Suppressor macrophage treated with lipopolysaccharide for 4 hours (primary cell): ENCODE data around the gene OLFM2.
"Not testable (repeated sequence)": the region's sequence is repeated elsewhere in the genome, so short reads cannot be mapped to it uniquely, and the experiment has no call there.

ENCODE experiments used
- DNase-seq: peaks from one replicate; pipeline ENCODE4 v3.0.0-alpha.2; 2020

Gene OLFM2

DNA sequence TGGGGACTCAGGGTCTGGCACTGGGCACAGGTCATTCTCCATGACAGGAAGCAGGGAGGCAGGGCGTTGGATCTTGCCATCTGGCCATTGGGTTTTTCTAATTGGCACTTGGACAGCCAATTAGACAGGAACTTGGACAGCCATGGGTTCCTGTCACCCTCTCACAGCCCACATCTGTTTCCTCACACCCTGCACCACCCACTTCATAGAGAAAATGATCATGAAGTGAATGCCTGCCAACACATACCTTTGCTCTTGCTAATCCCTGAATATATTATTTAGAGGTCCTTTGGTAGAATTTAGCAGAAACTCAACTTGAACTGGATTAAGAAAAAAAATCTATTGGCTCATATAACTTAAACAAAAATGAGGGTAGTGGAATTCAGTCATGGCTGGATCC is 4.9 kb upstream of the OLFM2 start:
- no peak for DNase-seq

DNA sequence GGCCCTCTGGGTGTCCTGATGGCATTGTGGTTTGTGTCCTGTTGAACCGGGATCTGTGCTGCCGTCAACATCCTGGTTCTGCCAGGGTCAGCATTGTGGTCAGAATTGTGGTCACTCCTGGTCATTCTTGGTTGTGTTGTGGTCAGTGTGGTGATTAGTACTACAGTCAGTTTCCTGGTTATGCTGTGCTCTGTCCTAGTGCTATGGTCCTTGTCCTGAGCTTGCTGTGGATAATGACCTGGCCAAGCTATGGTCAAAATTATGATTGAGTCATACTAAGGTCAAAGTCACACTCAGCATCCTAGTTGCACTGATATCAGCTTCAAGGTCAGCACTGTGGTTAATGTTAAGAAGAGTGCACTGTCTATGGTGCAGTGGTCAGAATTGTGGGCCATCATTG is 4.5 kb upstream of the OLFM2 start:
- DNase-seq, result no peak

DNA sequence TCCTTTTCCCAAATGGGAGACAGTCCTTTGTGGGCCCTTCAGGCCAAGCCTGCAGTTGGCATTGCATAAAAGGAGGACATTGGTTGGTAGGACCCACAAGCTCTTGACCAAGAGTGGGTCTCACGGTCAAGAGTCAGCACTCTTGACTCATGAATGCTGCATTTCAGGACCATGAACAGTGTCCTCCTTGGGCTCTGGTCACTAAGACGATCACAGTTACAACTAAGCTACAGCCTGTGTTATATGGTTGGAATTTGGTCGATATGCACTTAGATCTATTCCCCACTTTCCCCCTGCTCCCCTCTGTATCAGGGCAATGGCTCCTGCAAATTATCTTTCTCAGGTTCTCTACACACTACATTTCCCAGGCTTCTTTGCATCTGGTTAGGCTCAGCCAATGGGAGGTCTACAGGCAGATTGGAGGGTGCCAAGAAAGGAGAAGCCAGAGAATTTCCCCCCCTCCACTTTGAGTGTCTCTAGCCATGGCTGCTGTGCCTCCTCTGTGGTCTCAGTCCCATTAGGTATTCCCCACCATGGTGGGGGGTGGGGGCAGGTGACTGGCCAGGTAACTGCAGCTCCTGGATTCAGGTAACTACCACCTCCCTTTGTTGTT is 3.1 kb upstream of the OLFM2 start:
- DNase-seq, result no peak

DNA sequence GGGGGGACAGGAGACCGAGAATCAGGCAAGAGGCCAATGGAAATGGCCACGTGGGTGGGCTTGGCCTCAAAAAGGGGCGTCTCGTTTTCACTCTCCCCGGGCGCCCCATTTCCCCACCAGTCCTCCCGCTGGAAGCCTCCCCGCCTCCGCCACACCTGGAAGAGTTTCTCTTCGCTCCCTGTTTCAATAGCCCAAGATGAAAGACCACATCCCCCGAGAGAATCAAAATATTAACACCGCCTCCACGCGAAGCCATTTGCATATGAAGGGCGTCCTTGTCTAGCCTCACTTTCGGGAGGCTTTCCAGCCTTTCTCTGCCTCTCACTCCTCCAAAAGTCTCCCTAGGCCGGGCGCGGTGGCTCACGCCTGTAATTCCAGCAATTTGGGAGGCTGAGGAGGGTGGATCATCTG is 691 bp upstream of the OLFM2 start:
- no peak for DNase-seq

DNA sequence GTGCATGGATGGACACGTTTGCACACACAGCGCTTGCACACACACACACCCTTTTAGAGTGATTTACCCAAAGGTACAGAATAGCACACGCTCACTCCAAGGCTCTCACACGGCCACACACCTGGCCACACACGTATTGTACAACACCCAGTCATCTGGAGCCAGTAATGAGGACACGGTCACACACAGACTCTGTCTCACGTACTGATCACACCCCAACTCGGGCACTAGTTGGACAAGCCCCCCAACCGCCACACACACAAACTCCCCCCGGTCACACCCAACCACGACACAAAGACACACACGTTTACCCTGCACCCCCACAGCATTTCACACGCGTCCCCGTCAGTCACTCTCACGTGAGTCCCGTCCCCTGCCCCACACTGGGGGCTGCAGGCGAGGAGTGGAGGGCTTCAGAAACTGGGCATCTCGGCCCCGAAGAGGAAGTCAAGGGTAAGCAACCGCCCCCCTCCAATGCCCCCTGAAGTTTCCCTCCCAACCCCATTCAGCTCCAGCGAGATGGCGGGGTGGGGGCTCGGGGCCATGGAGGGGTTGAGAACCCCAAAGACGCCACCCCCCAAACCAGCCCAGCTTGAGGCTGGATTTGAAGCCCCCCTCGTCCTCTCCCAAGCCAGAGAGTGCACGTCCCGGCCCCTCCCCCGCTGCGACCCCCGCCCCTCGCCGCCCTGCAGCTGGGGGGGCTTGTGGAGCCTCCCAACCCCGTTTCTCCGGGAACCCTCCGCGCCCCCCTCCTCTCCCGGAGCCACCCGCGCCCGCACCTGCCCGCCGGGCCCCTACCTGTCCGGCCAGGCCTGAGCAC is 599 bp downstream of the OLFM2 start:
- DNase-seq, result no peak

DNA sequence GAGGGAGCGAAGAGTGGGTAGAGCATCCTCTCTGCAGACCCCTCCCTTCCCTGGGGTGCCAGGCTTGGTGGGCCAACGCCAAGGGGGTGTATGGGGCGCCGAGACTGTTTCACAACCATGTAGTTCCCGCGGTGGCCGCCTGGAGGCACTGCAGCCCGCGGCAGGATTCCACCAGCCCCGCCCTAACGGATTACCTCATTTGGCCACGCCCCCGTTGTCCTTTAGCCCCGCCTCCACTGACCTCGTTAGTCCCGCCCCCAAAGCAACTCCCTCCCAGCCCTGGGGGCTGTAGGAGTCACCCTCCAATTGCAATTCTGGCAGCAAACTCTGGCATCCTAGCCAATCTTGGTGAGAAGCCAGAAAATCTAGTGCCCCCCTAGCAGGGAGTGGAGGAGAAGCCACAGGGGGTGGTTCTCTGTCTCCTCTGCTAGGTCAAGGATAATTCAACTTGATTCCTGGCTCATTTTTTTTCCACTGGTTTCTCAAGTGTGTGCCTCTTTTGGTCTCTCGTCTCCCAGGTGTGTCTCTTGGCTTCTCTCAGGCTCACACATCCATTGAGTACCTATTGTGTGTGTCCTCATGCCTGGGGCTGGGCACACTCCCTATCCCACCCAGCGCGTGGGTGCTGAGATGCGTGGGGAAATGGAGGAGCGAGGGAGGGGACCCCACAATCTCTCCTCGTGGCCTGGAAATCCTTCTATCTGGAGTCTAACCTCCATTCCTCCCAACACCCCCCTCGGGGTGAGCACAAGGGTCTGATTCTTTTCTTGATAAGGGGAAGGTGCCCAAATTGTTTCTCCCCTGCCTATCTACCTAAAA is 2.0 kb downstream of the OLFM2 start:
- peak; percentile 80 for DNase-seq

DNA sequence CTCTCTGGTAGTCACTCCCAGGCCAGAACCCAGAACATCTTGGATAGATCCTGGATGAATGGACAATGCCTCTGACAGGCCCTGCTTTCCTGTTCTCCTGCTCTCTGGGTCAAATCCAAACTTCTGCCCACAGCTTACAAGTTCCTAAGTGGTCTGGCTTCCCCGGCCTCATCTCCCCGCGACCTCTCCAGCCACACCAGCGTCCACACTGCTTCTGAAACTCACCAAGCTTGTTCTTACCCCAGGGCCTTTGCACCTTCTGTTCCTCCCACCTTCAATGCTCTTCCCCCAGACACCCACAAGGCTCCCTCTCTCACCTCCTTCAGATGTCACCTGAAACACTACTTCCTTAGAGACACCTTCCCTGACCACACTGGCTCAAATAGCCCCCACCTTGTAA is 3.5 kb downstream of the OLFM2 start:
- DNase-seq, result no peak

DNA sequence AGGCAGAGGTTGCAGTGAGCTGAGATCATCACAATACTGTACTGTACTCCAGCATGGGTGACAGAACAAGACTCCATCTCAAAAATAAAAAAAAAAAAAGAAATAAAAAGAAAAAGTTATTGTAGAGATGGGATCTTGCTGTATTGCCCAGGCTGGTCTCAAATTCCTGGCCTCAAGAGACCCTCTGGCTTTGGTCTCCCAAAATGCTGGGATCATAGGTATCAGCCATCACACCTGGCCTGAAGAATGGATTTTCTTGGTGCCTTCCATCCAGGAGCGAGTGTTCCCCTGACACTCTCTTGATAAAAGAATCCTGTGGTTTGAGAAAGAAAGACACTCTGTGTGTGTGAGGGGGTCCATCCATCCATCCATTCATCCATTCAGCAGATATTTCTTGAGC is 4.7 kb downstream of the OLFM2 start:
- no peak for DNase-seq

DNA sequence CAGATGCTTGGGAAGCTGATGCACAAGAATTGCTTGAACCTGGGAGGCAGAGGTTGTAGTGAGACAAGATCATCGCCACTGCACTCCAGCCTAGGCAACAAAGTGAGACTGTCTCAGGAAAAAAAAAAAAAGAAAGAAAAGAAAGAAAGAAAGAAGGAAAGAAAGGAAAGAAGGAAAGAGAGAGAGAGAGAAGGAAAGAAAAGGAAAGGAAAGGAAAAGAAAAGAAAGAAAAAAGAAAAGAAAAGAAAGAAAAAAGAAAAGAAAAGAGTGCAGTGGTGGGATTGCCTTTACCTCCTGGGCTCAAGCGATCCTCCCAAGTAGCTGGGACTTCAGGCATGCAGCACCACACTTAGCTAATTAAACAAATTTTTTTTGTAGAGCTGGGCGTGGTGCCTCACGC is 12.9 kb downstream of the OLFM2 start:
- no peak for DNase-seq

DNA sequence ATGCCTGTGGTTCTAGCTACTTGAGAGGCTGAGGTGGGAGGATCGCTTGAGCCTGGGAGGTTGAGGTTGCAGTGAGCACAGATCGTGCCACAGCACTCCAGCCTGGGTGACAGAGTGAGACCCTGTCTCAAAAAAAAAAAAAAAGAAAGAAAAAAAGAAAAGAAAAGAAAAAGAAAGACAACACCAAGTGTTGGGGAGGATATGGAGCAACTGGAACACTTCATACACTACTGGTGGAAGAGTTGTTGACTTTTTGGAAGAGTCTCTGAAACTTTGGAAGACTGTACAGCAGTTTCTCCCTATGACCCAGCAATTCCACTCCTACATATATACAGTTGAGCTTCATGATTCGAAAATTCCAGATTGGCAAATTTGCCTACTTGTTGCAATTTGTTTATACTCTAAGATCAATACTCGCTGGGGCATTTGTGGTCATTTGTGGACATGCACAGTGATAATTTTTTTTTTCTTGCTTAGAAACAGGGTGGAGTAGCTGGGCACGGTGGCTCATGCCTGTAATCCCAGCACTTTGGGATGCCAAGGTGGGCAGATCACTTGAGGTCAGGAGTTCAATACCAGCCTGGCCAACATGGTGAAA is 13.4 kb downstream of the OLFM2 start:
- not testable (repeated sequence) for DNase-seq

DNA sequence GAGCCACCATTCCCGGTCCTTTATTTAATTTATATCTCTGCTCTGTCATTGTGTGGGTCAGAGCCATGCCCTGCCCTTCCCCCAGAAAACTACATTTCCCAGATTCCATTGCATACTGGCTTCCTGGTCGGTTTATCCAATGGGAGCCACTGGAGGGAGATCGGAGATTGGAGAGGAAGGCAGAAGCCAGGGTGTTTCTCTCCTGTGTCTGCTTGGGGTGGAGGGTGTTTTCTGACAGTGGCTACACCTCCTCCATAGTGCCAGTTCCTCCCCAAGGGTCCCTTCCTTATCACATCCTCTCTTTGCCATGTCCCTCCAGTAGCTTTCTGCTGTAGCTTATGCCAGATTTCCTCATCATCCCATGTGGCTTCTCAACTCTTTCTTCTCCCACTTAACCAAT is 19.0 kb downstream of the OLFM2 start:
- DNase-seq, result peak; percentile 41

DNA sequence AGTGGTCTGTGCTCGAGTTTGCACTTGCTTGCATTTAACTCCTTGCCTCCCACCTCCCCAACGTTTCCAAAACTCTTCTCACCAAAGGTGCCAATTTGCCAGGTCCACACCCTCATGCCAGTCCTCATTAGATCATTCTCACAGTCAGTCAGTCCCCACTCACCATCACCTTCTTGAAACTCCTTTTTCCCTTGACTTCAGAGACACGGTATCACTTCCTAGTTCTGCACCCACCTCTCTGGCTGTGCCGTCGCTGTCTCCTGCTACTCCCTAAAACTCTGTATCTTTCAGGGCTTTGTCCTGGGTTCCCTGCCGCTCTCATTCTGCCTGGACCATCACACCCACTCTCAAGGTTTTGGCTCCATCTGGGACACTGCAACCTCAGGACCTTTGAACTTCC is 19.6 kb downstream of the OLFM2 start:
- no peak for DNase-seq

DNA sequence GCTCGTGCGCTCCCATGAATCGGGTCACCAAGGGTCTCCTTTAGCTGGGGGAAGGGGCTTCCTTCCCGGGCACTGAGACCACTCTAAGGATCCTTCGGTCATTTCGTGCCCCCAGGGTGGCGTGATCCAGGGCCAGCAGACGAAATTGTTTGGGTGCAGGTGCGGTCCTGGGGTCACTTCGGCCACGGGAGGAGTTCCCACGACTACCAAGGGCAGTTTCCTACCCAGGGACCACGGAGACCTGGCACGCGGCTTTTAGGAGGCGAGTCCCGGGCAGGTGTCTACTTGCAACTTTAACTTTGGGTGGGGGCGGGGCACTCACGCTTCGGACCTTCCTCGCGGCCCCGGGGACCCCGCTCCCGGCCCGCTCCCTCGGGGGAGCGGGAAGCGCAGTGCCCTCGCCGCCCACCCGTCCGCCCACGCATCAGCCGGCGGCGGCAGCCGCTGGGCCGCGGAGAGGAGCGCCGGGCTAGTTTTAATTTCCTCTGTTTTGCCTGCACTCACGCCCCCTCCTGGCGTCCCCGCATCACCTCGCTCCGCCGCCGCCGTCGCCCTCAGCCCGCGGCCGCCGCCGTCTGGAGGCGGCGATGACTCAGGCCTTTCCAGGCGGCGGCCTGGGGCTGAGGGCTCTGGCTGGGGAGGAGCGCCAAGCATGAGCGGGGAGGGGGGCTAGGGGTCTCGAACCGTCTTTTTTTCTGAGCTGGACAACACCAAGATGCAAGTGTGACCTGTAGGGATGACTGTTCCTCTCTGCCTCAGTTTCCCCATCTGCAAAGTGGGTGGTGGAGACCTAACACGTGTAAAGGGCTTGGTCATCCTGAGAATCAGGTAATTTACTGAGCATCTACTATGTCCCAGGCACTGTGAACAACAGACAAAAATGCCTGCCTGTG is 21.8 kb downstream of the OLFM2 start:
- peak; percentile 84 for DNase-seq

DNA sequence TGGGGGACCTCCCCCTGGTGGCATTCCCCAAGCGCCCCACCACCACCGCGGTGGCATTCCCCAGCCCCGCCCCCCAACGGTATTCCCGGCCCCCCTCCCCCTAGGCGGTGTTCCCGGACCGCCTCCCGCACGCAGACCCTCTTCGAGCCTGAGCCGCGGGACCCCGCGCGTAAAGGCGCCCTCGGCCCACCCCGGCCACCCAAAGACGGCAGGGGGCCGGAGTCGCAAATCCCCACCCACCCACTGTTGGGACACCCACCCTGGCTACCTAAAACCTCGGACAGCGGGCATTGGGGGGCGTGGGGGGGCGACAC is 22.4 kb downstream of the OLFM2 start:
- DNase-seq, result no peak

DNA sequence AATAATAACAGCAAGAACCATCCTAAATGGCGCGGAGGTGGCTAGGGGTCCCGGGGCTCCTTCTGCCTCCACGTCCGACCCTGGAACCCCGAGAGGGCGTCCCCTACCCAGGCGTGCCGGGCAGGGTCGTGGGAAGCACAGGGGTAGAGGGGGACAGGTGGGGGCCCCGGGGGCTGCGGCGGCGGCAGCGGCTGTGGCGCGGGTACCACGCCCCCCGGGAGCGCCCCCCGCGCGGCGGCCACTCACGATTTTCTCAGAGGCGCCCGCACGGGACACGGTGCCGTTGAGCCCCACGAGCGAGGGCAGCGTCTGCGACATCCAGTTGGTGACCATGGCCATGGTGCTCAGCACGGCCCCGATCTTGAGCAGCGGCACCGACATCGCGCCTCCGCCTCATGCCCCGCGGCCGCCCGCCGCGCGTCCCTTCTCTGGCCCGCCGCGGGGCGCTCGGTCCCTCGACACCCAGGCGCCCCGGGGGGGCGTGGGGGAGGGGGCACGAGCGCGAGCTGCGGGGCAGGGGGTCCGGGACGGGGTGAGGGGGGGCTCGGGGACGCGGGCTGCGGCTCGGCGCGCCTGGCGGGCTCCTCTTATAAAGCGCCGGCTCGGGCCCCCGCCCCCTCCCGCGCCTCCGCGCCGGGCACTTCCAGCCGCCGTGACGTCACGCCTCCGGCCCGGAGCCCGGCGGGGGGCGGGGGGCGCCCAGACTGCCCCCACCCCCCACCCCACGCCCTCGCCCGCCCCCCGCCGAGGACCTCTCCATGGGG is 22.9 kb downstream of the OLFM2 start:
- DNase-seq, result no peak

DNA sequence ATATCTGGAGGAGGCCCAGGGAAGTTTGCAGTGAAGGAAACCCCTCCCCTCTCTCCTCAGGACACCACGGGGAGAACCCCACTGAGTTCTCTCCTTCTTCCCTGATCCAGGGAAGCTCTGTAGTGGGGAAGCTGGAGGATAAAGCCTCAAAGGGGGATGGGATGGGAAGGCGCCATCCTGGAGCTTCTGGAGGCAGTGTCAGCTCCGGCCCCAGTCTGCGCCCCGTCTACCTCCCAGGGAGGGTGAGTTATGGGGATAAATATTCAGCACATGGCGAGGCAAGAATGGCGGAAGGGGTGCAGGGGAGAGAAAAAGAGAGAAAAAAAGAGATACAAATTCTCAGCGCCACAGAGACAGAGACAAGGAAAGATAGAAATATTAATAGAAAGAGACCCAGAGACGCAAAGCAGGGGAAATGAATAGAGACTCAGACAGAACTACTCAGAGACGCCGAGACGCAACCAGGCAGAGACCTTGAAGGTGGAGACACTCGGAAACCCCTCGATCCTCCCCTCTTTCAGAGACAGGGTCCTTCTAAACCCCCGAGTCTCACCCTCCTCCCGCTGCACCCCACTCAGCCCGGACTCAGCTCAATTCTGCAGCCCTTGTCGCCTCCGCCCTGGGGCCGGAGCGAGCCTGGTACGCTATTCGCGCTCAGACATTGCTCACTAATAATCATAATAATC is 23.6 kb downstream of the OLFM2 start:
- DNase-seq, result no peak

DNA sequence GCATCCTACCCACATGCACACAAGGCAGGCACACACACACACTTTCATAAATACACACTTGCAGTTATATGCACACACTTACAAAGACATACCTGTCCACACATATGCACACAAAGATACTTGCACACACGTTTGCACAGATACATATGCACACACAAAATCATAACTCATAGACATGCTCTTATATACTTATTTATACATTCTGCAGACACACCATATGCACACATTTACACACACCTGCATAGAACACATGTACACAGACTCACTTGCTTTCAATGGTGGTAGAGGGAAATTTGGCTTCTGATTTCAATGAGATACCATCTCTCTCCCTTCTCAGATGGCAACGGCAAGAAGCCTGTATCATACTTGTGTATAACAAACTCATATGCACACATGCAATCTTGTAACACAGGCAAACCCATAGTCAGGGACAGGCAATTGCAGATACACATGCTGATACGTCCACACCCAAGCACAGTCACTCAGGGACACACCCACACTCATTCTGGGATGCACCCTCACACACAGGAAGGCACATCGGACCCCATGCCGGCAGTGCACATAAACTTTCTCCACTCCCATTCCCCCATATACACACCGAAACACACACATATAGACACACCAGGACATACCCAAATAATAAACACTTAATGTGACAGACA is 24.7 kb downstream of the OLFM2 start:
- DNase-seq, result no peak

DNA sequence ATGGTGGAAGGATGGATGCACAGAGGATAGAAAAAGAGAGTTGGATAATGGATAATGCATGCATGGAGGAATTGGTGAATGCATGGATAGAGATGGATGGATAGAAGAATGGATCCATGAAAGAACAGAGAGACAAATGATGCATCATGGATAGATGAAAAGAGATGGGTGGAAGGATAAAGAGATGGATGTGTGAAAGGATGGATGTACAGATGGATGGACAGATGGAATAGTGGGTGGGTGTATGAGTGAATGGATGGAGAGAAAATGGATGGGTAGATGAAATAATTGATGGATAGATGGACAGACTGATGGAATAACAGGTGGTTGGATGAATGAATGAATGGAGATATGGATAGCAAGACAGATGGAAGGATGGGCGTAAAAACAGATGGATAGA is 25.7 kb downstream of the OLFM2 start:
- no peak for DNase-seq

DNA sequence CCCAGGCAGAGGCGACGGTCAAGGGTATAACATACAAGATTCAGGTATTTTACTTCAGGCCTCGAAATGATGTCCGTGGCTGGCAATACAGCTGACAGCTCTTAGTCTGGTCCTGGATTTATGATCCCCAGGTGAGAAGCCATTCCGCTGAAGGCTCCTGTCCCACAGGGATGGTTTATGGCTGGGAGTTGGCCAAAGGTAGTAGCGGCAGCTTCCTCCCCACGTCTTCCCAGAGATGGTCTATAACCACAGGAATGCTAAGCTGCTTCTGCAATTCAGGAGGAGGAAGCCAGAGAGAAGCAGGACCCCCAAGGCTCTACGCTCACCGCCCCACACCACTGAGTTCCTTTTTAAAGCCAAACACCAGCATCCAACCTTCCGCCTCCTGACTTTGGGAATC is 27.1 kb downstream of the OLFM2 start:
- DNase-seq, result no peak

DNA sequence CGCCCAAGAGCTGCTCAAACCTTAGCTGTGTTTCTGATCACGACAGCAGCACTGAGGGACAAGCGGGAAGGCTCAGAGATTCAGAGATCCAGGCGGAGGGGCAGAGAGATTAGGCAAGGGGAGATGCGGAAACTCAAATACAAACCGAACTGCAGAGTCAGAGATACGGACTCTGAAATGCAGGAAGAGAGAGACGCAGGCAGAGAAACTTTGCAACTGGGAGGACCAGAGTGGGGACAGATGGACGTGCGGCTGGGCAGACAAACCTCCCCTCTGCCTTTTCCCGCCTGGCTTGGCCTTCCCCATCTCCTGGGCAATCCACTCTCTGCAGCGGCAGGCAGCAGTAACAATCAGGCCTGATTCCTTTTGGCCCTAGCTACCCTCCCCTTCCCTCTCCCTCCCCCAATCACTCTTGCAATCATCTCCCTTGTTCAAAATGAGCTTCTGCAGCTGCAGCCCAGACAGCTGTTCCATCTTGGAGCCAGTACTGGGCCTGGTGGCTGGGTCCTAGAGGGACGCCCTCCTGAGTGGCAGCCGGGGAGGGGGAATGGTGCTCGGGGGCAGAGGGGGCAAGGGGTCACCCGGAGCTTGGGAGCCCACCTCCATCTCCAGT is 29.7 kb downstream of the OLFM2 start:
- DNase-seq, result no peak
